Omental fat pad (tissue), 4 donors: Measurements from ENCODE around the gene MFSD1. TPM values are rescaled to one million over a fixed set of nuclear protein-coding genes. Genes with fewer than 3 reads are reported as not detected.

Experiments
- ATAC-seq: fragments of 150-250 bp; one replicate; pipeline ENCODE4 v1.9.1; 2016; ENCODE audit warnings: mild to moderate bottlenecking, moderate library complexity; ENCODE audit not compliant: low FRiP score
- DNase-seq: peaks from one replicate; pipeline ENCODE4 v3.0.0-alpha.2; 2019; ENCODE audit warnings: low spot score
- CTCF ChIP-seq, 3 donors: fragments of 450-650 bp; IDR thresholded peaks; one replicate each; pipeline ENCODE4 v1.5.1; 2016 to 2017; ENCODE audit warnings: antibody characterized with exemption in 3 of 3, mild to moderate bottlenecking in 3 of 3, moderate library complexity in 2 of 3
- total RNA-seq, 4 donors: library from RNA; depleted of rRNA; stranded (reverse); fragments of >200 nt; gene quantifications; one replicate each; pipeline ENCODE4 v1.1.0, GENCODE V29; 2016

MFSD1 gene
- total RNA-seq, 4 donors from 2014 or later, result 113 to 173 (median 129) TPM

DNA sequence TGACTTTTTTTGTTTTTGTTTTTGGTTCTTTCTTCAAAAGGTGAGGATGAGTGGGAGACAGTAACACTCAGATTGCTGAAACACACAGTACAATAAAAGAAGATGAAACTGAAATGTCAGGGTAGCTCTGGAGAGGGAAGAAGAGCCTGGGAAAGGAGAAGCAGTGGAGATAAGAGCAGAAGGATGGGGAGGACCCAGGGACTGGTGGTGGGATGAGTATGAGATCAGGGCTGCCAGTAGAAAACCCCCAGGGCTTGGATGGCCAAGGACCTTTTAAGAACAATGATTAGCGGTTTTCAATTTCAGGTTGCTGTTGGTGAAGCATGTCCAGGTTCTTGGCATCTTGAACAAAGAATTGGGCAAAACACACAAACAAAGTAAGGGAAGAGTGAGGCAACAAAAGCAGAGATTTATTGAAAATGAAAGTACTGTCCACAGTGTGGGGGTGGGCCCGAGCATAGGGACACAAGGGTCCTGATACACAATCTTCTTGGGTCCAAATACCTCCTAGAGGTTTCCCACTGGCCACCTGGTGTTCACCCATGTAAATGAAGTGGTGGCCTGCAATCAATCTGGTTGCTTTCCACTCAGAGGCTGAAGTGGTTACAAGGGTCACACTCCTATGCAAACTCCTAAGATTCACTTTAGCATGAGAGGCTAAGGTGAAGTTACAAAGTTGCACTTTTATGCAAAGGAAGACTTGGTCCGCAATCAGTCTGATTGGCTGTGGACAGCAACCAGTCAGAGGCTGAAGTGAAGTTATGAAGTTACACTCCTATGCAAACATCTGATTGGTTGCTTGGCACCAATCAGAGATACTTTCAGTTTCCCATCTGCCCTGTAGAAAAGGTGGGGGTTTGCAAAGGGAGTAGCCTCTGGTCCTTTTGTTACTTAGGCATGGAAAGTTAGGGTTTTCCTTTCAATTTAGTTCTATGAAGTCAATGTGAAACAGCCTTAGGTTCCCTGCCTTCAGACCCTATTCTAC is 26.1 kb upstream of the MFSD1 start:
- ATAC-seq, result no peak
- no peak for DNase-seq

DNA sequence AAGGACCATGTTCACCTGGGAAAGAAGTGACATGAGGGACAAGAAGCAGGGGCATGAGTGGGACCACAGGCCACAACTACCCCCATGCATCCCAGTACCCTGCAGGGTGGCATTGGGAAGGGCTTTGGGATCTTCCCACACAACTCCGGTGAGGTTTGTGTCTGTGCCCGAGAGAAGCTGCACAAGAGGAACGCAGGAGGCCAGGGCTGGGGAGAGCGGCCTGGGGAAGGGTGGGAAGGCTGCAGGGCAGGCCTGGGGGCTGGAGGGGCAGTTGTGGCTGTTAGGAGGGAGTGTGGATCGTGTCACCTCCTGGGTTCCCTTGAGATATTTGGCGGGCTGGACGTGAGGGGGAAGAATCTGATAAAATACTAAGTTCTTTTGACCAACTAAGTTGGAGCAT is 25.3 kb upstream of the MFSD1 start:
- no peak for ATAC-seq
- no peak for TF ChIP-seq CTCF (IDR thresholded peaks at IDR 0.05)

More for the DNA sequence above, 26.1 kb upstream of the MFSD1 start:
- no peak for TF ChIP-seq CTCF (IDR thresholded peaks at IDR 0.05)

GRCh38 chr3:158777161-158777873 is 24.5 kb upstream of the MFSD1 start:
- no peak for TF ChIP-seq CTCF (IDR thresholded peaks at IDR 0.05)
- no peak for ATAC-seq
- DNase-seq, result no peak

More for the DNA sequence above, 25.3 kb upstream of the MFSD1 start:
- DNase-seq, result no peak

DNA sequence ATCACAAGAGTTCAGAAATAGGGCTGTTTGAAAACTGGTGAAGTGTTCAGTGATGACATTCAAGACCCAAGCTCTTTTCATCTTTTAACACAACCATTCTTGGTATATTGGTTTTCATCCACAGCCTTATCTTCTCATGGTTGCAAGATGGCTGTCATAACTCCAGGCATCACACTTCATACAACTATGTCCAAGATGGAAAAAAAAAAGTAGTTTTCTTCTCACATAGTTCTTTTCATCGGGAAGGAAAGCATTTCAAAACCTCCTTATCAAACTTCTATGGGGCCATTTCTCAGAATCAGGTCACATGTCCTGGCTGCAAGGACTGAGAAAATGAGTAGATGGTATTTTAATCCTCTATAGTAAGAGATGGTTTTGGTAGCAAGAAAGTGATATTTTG is 21.1 kb upstream of the MFSD1 start:
- no peak for TF ChIP-seq CTCF (IDR thresholded peaks at IDR 0.05)
- no peak for DNase-seq
- no peak for ATAC-seq

DNA sequence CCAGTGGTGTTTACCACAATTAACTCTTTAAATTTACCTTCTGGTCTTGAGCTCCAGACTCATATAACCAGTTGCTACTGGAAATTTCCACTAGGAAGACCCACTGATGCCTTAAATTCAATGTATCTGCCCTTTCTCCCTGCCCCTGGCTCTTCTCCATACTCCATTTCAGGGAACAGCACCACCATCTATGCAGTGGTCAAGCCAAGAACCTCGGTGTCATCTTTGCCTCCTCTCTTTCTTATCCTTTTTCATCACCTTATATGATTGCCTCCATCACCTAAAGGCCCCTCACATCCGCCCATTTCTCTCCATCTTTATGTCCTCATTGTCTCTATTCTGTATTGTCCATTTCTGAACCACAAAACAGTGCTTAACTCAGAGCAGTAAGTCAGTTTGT is 20.7 kb upstream of the MFSD1 start:
- ATAC-seq, result no peak
- no peak for TF ChIP-seq CTCF (IDR thresholded peaks at IDR 0.05)
- DNase-seq, result no peak

DNA sequence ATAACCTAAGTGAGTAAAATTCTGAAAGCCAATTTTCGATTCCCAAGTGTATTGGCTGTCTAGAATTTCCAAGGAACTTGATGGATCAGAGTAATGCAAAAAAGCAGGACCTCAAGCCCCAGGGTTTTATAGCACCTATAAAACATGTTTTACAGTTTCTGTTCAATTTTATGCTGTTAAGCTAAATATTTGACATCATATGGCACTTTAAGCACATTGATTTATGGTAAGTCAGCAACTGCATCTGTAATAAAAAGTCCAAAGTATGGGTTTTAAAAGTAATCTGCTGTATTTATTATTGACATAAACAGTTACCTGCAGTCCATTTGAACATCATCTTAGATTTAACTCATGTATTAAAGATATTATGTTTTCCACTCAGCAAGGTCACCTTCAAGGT is 20.0 kb upstream of the MFSD1 start:
- DNase-seq (no peak), ATAC-seq (no peak)
- TF ChIP-seq CTCF (IDR thresholded peaks at IDR 0.05), result no peak
